22Rv1 (cell line): ENCODE results near the gene SLFN5.
"Not testable (repeated sequence)": the region's sequence is repeated elsewhere in the genome, so short reads cannot be mapped to it uniquely, and the experiment has no call there.

Experiments used
- H3K27ac ChIP-seq: fragments of 450-650 bp; 2 replicates; pipeline ENCODE4 v1.5.1; 2017
- ZFX ChIP-seq: fragments of 450-650 bp; IDR thresholded peaks from 2 replicates; pipeline ENCODE4 v1.6.1; 2017; ENCODE audit warnings: antibody characterized with exemption, borderline replicate concordance
- TF ChIP-seq, protein P1 (sequence below): fragments of 450-650 bp; IDR thresholded peaks from 2 replicates; pipeline ENCODE4 v1.5.1; 2017; ENCODE audit warnings: mild to moderate bottlenecking

The SLFN5 gene

GRCh38 chr17:35217107-35217506 lies 25.8 kb upstream of the SLFN5 start:
- TF ChIP-seq, protein P1, sequence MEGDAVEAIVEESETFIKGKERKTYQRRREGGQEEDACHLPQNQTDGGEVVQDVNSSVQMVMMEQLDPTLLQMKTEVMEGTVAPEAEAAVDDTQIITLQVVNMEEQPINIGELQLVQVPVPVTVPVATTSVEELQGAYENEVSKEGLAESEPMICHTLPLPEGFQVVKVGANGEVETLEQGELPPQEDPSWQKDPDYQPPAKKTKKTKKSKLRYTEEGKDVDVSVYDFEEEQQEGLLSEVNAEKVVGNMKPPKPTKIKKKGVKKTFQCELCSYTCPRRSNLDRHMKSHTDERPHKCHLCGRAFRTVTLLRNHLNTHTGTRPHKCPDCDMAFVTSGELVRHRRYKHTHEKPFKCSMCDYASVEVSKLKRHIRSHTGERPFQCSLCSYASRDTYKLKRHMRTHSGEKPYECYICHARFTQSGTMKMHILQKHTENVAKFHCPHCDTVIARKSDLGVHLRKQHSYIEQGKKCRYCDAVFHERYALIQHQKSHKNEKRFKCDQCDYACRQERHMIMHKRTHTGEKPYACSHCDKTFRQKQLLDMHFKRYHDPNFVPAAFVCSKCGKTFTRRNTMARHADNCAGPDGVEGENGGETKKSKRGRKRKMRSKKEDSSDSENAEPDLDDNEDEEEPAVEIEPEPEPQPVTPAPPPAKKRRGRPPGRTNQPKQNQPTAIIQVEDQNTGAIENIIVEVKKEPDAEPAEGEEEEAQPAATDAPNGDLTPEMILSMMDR: no peak
- no peak for TF ChIP-seq ZFX
- H3K27ac ChIP-seq: no peak overlapping the region

DNA sequence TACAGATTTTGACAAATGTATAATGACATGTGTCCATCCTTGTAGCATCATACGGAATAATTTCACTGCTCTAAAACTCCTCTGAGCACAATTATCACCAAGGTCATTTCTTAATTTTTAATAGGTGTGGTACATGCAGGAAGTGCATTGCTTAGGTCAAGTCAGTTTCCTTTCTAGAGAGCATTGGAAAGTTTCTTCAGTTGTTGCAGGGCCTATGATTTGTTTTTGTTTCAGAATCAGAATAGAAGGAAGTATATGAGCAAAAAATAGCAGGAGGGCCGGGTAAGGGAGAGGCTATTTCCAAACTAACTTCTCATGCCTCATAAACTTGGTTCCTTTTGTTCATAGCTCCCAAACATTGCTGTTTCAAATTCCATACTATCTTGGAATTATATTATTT lies 24.0 kb upstream of the SLFN5 start:
- H3K27ac ChIP-seq: no peak overlapping the region
- TF ChIP-seq, protein P1: no peak
- TF ChIP-seq ZFX: no peak

DNA sequence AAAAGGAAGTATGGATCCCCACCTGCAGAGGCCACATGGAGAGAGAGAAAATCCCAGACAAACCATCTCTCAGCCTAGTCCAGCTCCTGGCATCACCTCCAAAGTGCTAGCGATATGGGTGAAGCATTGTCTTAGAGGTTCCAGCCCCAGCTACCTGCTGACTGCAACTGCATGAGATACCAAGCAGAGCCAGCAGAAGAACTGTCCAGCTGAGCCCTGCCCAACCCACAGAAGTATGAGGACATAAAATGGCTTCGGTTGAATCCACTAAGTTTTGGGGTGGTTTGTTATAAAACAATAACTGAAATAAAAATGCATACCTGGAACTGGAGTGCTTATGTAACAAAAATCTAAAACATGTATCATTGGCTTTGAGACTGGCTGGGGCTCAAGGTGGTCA lies 20.4 kb upstream of the SLFN5 start:
- TF ChIP-seq ZFX: no peak
- TF ChIP-seq, protein P1: no peak
- no peak overlapping the region for H3K27ac ChIP-seq

- TF ChIP-seq, protein P1: no peak
- no peak for TF ChIP-seq ZFX
- no peak overlapping the region for H3K27ac ChIP-seq
These were observed 18.4 kb upstream of the SLFN5 start for GRCh38 chr17:35224436-35224835.

DNA sequence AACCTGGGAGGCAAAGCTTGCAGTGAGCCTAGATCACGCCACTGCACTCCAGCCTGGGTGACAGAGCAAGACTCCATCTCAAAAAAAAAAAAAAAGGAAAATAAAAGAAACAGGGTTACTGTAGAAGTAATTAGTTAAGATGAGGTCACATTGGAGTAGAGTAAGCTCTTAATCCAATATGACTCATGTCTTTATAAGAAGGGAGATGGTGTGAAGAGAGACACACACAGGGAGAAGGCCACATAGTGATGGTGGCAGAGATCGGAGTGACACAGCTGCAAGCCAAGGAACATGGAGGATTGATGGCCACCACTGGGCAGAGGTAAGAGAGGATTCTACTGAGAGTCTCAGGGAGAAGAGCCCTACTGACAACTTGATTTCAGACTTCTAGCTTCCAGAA lies 15.3 kb upstream of the SLFN5 start:
- TF ChIP-seq, protein P1: no peak
- no peak for TF ChIP-seq ZFX
- H3K27ac ChIP-seq: no peak overlapping the region

- H3K27ac ChIP-seq: no peak overlapping the region
- no peak for TF ChIP-seq ZFX
- TF ChIP-seq, protein P1: no peak
These were observed 13.2 kb upstream of the SLFN5 start for GRCh38 chr17:35229638-35230037.

DNA sequence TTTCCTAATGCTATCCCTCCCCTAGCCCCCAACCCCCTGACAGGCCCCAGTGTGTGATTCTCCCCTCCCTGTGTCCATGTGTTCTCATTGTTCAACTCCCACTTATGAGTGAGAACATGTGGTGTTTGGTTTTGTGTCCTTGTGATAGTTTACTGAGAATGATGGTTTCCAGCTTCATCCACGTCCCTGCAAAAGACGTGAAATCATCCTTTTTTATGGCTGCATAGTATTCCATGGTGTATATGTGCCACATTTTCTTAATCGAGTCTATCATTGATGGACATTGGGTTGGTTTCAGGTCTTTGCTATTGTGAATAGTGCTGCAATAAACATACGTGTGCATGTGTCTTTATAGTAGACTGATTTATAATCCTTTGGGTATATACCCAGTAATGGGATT lies 8.6 kb upstream of the SLFN5 start:
- not testable (repeated sequence) for H3K27ac ChIP-seq

DNA sequence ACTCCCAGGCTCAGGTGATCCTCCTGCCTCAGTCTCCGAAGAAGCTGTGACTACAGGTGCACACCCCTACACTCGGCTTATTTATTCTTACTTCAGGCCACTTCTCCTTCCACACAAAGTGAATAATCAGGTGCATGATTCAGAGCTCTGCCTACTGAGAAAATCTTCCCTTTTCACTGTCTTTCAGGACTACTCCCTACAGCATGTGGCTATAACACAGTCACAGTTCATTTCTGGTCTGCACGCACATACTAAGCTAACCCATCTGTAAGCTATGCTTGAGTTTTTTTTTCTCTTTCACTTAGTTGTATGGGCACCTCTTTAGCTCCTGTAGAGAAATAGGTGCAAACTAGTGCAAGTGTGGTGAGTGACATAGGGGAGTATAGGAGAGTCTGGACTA lies 7.6 kb upstream of the SLFN5 start:
- H3K27ac ChIP-seq: no peak overlapping the region
- no peak for TF ChIP-seq ZFX
- TF ChIP-seq, protein P1: no peak
